Endometrial microvascular endothelial cells (primary cell): ENCODE measurements around the gene IPO11. TPM values are rescaled to one million over a fixed set of nuclear protein-coding genes. Genes with fewer than 3 reads are reported as not detected.
"Not testable (repeated sequence)": the region's sequence is repeated elsewhere in the genome, so short reads cannot be mapped to it uniquely, and the experiment has no call there.

Experiments used
- in situ Hi-C: cut with HindIII; loops from 2 replicates; pipeline ENCODE4 v1.10.0; 2017; ENCODE audit warnings: low sequenced_read_pairs, low pct_unique_long_range_greater_than_20kb; ENCODE audit errors: inconsistent ontology term
- total RNA-seq: library from RNA; depleted of rRNA; stranded (reverse); fragments of >200 nt; gene quantifications from one replicate; pipeline ENCODE4 v1.2.3, GENCODE V29; 2015; ENCODE audit errors: inconsistent ontology term

Gene IPO11
- total RNA-seq, 1 donor from 2014 or later, result 67.8 TPM

- in situ Hi-C loops, result no loop called here
Observed at GRCh38 chr5:62652225-62652624, 239.7 kb downstream of the IPO11 start.

GRCh38 chr5:62653001-62653863 lies 240.7 kb downstream of the IPO11 start:
- in situ Hi-C loops, result no loop called here

GRCh38 chr5:62653864-62654575 lies 241.5 kb downstream of the IPO11 start:
- in situ Hi-C loops, result no loop called here

DNA sequence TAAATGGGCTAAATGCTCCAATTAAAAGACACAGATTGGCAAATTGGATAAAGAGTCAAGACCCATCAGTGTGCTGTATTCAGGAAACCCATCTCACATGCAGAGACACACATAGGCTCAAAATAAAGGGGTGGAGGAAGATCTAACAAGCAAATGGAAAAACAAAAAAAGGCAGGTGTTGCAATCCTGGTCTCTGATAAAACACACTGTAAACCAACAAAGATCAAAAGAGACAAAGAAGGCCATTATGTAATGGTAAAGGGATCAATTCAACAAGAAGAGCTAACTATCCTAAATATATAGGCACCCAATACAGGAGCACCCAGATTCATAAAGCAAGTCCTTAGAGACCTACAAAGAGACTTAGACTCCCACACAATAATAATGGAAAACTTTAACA lies 245.2 kb downstream of the IPO11 start:
- in situ Hi-C loops, result not testable (repeated sequence)

GRCh38 chr5:62661126-62661525 lies 248.6 kb downstream of the IPO11 start:
- in situ Hi-C loops, result no loop called here

GRCh38 chr5:62662521-62662920 lies 250.0 kb downstream of the IPO11 start:
- in situ Hi-C loops, result no loop called here

GRCh38 chr5:62671479-62671878 lies 258.9 kb downstream of the IPO11 start:
- in situ Hi-C loops, result no loop called here

DNA sequence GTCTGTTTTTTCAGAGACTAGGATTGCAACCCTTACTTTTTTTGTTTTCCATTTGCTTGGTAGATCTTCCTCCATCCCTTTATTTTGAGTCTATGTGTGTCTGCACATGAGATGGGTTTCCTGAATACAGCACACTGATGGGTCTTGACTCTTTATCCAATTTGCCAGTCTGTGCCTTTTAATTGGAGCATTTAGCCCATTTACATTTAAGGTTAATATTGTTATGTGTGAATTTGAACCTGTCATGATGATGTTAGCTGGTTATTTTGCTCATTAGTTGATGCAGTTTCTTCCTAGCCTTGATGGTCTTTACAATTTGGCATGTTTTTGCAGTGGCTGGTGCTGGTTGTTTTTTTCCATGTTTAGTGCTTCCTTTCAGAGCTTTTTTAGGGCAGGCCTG lies 264.0 kb downstream of the IPO11 start:
- in situ Hi-C loops, result not testable (repeated sequence)

Other genes starting within 250 kb of the IPO11 start
- 44.0 TPM for gene KIF2A, start 106.6 kb upstream of the IPO11 start, total RNA-seq
- 47.0 TPM for gene DIMT1, start 8.9 kb upstream of the IPO11 start, total RNA-seq
- 22.3 TPM for gene LRRC70, start 166.1 kb downstream of the IPO11 start, total RNA-seq